Stimulated activated CD8-positive, alpha-beta memory T cell treated with anti-CD3 and anti-CD28 coated beads, Interleukin-7, amount 100 ng/mL, for 1 hour (primary cell): ENCODE results near the gene C5AR2.
"Not testable (repeated sequence)": the region's sequence is repeated elsewhere in the genome, so short reads cannot be mapped to it uniquely, and the experiment has no call there.

Source experiments
- DNase-seq, 2 donors: peaks; one replicate each; pipeline ENCODE4 v3.0.0-alpha.2; 2020; ENCODE audit warnings: low read depth in 2 of 2

The C5AR2 gene

DNA sequence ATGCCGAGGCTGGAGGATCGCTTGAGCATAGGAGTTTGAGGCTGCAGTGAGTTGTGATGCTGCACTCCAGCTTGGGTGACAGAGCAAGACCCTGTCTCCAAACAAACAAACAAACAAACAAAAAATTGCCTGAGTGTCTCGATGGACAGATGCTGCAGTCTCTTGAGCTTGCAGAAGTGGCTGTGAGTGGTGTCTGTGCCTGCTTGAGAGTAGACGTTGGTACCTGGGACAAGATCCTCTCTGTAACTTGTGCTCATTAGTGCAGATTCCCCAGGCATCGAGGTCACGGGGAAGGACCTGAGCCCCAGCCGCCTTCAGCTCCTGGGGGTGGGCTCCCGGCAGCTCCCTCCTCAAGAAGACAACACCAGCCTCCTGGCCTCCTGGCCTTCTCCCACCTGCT is 8.6 kb upstream of the C5AR2 start:
- DNase-seq, result no peak

DNA sequence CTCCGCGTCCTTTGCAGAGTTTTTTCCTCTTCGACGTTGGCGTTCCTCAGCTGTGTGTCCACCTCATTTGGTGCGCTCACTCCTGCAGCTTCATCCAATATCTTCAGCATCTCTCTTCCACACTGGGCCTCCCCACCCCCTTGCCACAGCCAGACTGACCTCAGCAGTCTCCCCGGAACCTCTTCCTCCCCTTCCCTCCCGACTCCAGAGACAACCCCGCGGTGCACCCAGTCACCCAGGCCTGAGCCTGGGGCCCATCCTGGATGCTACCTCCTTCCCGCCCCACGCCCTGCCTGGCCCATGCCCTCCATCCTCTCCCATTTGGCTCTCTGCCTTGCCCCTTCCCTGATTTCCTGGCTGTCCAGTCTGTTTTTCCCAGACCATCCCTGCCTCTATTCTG is 8.1 kb upstream of the C5AR2 start:
- DNase-seq, result no peak

DNA sequence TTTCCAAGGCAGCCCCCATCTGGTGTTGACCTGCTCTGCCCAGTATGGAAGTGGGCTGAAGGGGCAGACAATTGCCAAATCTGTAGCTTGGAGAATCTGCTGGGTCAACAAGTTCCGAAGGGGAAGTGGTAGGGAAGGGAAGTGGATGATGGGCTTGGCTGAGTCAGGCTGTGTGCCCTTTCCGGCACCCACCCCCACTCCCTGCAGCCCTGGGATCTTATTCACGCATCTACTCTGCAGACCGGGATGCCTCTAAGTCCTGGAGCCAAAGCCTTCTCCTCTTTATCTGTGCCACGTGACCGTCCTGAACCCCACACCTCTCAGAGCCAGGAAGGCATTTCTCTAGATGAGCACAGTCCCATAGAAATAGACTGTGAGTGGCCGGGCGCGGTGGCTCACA is 7.5 kb upstream of the C5AR2 start:
- no peak for DNase-seq

DNA sequence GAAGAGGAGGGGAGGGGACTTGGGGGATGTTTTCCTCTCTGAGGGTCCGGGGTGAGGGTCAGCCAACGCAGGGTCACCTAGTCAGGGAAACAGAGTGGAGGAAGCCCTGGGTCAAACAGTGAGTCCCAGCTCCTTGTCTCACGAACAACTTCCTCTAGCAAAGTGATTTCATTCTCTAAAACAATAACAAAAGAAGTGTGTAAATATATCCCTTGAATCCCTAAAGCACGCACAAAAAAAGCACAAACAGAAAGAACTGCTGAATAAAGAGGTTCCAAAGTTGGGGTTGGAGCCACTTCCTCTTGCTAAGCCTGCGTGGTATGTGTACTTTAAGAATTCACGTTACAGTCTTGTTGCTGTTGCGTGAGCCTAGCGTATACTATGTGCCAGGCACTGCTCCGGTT is 1.5 kb upstream of the C5AR2 start:
- DNase-seq, result no peak

DNA sequence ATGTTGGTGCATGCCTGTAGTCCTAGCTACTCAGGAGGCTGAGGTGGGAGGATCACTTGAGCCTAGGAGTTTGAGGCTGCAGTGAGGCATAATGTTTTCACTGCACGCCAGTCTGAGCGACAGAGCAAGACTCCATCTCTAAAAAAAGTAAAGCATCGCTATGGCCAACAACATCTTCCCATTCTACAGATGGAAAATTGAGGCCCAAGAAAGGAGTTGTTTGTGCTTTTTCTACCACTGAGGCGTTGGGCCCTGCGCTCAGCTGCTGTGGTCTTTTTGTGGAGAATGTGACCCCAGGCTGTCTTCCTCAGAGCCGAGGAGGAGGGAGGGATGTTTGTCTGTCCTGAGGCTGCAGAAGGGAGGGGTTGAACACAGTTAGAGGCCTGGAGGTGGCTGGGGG is 485 bp upstream of the C5AR2 start:
- DNase-seq, result no peak

DNA sequence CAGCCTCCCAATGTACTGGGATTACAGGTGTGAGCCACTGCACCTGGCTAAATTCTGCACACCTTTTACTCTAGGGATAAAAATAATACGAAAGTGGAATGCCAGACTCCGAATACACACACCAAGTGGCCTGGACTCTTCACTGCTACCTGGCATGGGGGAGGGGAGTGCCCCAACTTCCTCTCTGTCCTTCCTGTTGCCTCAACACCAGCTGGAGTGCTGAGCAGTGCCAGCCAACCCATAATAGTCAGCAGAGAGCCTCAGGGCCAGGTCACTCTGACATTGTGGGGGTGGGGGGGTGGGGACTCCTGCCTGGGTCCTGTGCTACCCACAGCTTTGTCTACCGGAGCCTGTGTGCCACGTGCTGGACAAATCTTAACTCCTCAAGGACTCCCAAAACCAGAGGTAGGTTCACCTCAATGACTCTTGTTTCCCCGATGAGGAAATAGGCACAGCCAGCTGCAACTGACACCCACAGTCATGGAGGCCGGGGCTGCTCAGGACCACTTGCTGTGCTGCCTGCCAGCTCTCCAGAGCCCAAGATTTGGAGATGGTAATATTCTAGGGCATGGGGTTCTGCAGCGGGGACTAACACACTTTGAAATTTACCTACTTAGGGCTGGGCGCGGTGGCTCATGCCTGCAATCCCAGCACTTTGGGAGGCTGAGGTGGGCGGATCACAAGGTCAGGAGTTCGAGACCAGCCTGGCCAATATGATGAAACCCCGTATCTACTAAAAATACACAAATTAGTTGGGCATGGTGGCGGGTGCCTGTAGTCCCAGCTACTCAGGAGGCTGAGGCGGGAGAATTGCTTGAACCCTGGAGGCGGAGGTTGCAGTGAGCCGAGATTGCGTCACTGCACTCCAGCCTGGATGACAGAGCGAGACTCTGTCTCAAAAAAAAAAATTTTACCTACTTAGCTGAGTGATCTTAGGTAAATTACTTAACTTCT is 5.1 kb downstream of the C5AR2 start:
- DNase-seq, result not testable (repeated sequence)

DNA sequence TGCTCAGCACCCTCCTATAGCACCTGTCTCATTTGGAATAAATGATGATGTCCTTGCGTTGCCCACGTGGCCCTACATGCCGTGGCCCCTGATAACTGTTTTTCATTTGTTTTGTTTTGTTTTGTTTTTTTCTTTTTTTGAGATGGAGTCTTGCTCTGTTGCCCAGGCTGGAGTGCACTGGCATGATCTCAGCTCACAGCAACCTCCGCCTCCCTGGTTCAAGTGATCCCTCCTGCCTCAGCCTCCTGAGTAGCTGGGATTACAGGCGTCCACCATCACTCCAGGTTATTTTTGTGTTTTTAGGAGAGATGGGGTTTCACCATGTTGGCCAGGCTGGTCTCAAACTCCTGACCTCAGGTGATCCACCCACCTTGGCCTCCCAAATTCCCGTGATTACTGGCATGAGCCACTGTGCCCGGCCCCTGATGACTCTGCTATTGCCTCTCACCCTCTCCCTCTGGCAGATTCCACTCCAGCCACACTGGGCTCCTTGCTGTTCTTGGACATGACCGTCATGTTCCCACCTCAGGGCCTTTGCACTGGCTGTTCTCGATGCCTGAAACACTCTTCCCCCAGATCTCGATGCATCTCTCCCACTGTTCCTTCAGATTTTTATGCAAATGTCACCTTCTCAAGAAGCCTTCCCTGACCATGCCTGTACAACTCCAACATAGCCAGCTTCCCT is 7.4 kb downstream of the C5AR2 start:
- DNase-seq, result no peak

DNA sequence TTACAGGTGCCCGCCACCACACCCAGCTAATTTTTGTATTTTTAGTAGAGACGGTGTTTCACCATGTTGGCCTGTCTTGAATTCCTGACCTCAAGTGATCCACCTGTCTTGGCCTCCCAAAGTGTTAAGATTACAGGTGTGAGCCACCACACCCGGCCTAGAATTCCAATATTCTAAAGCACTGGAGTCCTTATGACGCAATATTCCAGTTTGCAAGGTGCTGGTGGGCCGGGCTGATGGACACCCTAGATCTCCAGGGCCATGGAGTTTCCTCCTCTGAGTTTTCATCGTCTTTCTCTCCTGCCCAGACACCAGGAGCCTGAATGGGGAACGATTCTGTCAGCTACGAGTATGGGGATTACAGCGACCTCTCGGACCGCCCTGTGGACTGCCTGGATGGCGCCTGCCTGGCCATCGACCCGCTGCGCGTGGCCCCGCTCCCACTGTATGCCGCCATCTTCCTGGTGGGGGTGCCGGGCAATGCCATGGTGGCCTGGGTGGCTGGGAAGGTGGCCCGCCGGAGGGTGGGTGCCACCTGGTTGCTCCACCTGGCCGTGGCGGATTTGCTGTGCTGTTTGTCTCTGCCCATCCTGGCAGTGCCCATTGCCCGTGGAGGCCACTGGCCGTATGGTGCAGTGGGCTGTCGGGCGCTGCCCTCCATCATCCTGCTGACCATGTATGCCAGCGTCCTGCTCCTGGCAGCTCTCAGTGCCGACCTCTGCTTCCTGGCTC is 8.7 kb downstream of the C5AR2 start:
- DNase-seq, result no peak

DNA sequence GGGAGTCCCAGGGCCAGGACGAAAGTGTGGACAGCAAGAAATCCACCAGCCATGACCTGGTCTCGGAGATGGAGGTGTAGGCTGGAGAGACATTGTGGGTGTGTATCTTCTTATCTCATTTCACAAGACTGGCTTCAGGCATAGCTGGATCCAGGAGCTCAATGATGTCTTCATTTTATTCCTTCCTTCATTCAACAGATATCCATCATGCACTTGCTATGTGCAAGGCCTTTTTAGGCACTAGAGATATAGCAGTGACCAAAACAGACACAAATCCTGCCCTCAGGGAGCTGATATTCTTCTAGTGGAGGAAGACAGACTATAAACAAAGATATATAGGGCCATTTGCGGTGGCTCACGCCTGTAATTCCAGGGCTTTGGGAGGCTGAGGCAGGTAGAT is 9.8 kb downstream of the C5AR2 start:
- no peak for DNase-seq

DNA sequence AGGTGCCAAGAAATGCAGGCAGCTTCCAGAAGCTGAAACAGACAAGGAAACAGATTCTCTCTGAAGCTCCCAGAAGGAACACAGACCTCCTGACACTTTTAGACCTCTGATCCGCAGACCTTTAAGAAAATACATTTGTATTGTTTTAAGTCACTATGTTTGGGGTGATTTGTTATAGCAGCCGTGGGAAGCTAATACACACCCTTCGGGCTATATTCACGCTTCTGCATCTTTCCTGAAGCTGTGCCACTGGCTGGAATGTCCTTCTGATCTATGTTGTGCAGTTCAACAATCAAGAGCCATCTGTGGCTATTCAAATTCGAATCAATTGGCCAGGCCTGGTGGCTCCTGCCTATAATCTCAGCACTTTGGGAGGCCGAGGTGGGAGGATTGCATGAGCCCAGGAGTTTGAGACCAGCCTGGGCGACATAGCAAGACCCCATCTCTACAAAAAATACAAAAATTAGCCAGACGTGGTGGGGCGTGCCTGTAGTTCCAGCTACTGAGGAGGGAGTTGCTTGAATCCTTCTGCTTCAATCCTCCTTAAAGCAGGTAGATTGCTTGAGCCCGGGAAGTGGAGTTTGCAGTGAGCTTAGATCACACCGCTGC is 11.3 kb downstream of the C5AR2 start:
- no peak for DNase-seq

DNA sequence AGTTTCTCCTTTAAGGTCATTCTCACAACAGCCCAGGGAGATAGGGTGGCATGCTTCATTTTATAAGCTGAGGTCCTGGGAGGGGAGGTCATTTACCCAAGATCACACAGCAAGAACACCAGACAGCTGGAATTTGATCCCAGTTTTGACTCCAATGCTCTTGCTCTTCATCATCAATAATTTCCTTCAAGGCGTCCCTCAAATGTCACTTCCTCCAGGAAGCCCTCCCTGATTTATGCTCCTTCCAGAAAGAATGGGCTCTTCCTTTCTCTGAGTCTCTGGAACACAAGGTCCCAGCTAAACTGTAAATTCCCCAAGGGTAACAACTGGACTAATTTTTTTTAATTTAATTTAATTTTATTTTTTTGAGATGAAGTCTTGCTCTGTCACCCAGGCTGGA is 12.4 kb downstream of the C5AR2 start:
- no peak for DNase-seq

DNA sequence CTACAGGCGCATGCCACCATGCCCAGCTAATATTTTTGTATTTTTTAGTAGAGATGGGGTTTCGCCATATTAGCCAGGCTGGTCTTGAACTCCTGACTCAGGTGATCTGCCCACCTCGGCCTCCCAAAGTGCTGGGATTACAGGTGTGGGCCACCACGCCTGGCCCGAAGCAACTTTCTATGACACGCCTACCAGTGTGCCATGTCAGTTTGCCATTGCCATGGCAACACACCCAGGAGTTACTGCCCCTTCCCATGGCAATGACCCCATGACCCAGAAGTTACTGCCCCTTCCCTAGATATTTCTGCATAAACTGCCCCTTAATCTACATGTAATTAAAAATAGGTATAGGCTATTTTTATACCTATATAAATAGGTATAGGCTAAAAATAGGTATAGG is 14.0 kb downstream of the C5AR2 start:
- DNase-seq, result not testable (repeated sequence)

DNA sequence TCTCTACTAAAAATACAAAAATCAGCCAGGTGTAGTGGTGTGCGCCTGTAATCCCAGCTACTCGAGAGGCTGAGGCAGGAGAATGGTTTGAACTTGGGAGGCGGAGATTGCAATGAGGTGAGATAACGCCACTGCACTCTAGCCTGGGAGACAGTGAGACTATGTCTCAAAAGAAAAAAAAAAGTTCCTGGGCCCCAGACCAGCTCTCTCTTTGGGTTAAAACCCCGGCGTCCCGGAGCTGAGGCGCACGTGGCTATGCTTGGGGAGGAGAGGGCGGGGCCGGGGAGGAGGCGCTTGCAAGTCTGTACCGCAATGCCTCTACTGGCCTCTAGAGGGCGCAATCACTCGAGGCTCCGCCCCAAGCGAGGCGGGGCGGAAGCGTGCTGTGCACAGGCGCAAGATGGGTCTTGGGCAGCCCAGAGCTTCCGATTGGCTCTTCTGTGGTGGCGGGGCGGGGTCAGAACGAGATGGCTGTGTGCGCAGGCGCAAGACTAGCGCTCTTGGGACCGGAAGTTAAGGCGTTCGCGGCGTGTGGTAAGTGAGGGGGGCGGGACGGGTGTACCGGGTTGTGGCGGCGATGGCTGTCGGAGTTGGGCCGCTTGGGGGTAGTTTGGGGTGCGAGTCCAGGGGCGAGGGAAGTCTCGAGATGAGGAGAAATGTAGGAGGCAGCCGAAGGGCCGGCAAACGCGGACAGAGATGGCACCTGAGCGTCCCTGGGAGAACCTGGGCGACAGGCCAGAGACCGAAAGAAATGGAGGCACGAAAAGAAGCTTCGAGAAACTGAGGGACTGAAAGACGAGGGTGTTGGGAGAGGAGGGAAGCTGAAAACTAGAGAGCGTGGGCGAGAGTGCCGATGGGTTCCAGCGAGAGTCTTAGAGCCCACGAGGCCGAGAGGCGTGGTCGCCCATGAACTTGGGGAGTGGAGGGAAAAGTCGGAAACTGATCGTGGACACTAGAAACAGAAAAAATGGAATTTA is 17.1 kb downstream of the C5AR2 start, which contains the start of gene DHX34:
Gene DHX34 (plus strand): TSS at position 497 of the 977 bp plus-strand sequence. CDS start 3,716 bp downstream, outside the sequence.
- DNase-seq, result peak; percentile 98 to 99

DNA sequence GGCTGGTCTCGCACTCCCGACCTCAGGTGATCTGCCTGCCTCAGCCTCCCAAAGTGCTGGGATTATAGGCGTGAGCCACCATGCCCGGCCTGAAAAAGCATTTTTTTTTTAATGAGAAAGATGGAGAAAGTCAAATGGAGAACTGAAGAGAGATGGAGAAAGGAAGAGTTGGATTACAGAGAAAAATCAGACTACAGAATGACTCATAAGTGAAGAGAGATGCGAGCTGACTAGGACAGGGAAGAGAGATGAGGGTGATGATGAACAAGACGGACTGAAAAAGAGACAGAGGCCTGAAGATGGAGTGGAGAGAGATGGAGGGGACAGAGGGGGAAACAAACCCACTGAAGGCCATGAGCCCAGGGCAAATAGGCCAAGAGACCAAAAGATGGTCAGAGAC is 18.7 kb downstream of the C5AR2 start:
- DNase-seq, result no peak

DNA sequence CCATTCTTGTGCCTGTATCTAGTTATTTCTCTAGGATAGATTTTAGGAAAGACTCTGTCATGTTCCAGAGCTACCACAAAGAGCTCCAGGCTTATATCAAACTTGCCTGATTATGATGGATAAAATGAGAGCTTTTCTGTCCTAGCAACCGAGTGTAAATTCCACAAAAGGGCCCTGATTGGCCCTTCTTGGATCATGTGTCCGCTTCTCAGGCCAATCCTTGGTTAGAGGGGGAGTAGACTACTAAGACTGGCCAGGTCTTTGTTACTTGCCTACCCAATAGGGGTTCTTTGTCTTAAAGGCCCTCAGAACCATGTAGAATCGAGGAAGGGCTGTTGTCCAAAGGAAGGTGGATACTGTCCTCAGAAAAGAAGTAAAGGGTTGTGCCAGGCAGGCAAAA is 19.6 kb downstream of the C5AR2 start:
- DNase-seq, result no peak

DNA sequence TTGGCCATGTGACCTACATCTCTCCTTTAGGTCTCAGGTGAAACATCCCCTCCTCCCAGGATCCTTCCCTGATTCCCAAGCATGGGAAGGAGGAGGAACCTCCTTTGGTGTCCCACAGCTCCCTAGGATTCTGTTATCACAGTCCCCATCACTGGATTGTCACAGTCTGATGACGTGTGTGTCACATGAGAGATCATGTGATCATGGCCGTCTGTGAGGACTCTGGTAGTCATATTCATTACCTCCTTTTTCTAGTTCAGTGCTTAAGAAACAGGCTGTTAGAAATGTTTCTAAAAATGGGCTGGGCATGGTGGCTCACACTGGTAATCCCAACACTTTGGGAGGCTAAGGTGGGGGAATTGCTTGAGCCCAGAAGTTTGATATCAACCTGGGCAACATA is 20.1 kb downstream of the C5AR2 start:
- no peak for DNase-seq

DNA sequence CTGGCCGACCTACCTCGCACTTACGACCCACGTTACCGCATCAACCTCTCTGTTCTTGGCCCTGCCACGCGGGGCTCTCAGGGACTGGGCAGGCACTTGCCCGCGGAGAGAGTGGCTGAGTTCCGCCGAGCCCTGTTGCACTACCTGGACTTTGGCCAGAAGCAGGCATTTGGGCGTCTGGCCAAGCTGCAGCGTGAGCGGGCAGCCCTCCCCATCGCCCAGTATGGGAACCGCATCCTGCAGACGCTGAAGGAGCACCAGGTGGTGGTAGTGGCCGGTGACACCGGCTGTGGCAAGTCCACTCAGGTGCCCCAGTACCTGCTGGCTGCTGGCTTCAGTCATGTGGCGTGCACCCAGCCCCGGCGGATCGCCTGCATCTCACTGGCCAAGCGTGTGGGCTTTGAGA is 21.3 kb downstream of the C5AR2 start:
- no peak for DNase-seq

DNA sequence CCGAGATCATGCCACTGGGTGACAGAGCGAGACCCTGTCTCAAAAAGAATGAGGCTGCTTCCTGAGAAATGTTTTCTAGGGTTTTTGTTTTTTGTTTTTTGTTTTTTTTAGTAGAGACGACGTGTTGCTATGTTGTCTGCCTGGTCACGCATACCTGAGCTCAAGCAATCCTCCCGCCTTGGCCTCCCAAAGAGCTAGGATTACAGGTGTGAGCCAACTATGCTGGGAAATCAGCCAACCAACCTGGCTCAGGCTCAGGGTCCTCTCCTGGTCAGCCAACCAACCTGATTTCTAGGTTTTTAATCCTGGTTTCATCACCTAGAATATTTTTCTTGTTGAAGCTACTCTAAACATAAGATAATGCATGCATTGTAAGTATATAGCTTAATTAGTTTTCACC is 24.9 kb downstream of the C5AR2 start:
- DNase-seq, result no peak

DNA sequence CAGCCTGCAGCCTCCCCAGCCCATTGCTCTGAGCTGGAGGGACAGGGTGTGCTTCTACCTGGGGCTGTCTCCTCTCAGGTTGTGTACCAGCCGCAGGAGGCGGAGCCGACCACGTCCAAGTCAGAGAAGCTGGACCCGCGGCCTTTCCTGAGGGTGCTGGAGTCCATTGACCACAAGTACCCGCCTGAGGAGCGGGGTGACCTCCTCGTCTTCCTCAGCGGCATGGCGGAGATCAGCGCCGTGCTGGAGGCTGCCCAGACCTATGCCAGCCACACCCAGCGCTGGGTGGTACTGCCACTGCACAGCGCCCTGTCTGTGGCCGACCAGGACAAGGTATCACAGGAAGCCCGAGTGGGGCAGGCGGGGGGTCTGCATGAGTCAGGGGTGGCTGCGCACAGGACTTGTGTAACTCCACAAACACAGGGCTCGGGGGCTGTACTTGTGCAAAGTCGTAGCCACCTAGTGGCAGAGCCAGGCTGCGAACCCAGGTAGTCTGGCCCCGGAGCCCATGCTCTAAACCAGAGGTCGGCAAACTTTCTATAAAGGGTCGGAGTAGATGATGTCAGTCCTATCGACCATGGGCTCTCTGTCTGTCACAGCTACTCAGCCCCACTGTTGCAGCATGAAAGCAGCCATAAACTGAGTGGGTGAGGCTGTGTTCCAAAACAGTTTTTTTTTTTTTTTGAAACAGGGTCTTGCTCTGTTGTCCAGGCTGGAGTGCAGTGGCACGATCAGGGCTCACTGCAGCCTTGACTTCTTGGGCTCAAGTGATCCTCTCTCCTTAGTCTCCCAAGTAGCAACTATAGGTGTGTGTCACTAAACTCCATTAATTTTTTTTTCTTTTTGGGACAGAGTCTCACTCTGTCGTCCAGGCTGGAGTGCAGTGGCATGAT is 26.1 kb downstream of the C5AR2 start:
- no peak for DNase-seq

DNA sequence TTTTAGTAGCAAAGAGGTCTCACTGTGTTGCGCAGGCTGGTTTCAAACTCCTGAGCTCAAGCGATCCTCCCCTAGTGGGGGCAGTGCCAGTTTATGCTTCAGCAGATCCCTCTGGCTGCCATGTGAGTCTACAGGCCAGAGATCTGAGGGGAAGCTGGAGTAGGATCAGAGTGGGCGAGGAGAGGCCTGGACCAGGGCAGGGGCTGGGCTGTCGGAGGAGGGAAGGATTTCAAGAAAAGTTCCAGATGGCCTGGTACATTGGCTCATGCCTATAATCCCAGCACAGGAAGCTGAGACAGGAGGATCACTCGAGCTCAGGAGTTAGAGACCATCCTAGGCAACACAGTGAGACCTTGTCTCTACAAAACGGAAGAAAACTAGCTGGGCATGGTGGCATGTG is 27.0 kb downstream of the C5AR2 start:
- no peak for DNase-seq
